IMR-90 (cell line): Measurements from ENCODE around the gene ATPAF2. TPM values are rescaled to one million over a fixed set of nuclear protein-coding genes. Genes with fewer than 3 reads are reported as not detected.
A peak's percentile ranks its signal among the peaks of the same experiment; 100 is the strongest.

ENCODE experiments used
- ATAC-seq: fragments of 200-7000 bp; cut with Tn5 transposase; 2 replicates; pipeline ENCODE4 v1.9.1; 2020; ENCODE audit warnings: low read depth, mild to moderate bottlenecking, moderate library complexity
- BruUV-seq: library from RNA; stranded (reverse); fragments of 400-500 nt; replicated peaks from 2 replicates; lab custom pipeline; 2021; lab: Mats Ljungman, UMichigan
- CTCF ChIA-PET: fragments of 300-600 bp; formaldehyde crosslinking; extraction: SDS; loops from one replicate; lab custom pipeline; 2021; ENCODE audit warnings: antibody characterized with exemption; lab: Yijun Ruan, JAX
- POLR2A ChIA-PET: fragments of 300-600 bp; sonication (Branson Sonifier 250); formaldehyde crosslinking; loops from one replicate; lab custom pipeline; 2022; ENCODE audit warnings: antibody characterized with exemption; ENCODE audit not compliant: unreplicated experiment; lab: Charles Lee
- DNase-seq: peaks from one replicate; pipeline ENCODE4 v3.0.0; 2013
- H2AFZ ChIP-seq: replicated peaks from 2 replicates; pipeline ENCODE3; 2013; ENCODE audit warnings: low read length, mild to moderate bottlenecking; ENCODE audit not compliant: poor library complexity
- H2AK5ac ChIP-seq: 2 replicates; pipeline ENCODE4 v1.6.1; 2013; ENCODE audit warnings: low read depth, low read length, inconsistent platforms
- H2AK9ac ChIP-seq: replicated peaks from 2 replicates; pipeline ENCODE3; 2013; ENCODE audit warnings: mild to moderate bottlenecking, low read depth, low read length, moderate library complexity; ENCODE audit not compliant: poor library complexity
- H2BK120ac ChIP-seq: 2 replicates; pipeline ENCODE4 v1.6.1; 2013; ENCODE audit warnings: low read depth, low read length, inconsistent platforms
- H2BK15ac ChIP-seq: 3 replicates; pipeline ENCODE4 v1.6.1; 2013; ENCODE audit warnings: low read depth, low read length, inconsistent platforms
- H2BK20ac ChIP-seq: 2 replicates; pipeline ENCODE4 v1.6.1; 2013; ENCODE audit warnings: low read depth, mild to moderate bottlenecking, inconsistent platforms, low read length, moderate library complexity
- H2BK5ac ChIP-seq: 2 replicates; pipeline ENCODE4 v1.6.1; 2013; ENCODE audit warnings: mild to moderate bottlenecking, low read depth, low read length, inconsistent platforms; ENCODE audit not compliant: poor library complexity, severe bottlenecking
- H3K14ac ChIP-seq: replicated peaks from 2 replicates; pipeline ENCODE4 v1.6.1; 2013; ENCODE audit warnings: low read depth, low read length, inconsistent platforms
- H3K18ac ChIP-seq: 2 replicates; pipeline ENCODE4 v1.6.1; 2013; ENCODE audit warnings: low read depth, low read length, control low read depth
- H3K23ac ChIP-seq: 2 replicates; pipeline ENCODE4 v1.6.1; 2013; ENCODE audit warnings: low read depth, low read length, inconsistent platforms
- H3K27ac ChIP-seq: 2 replicates; pipeline ENCODE4 v1.5.1; 2013; ENCODE audit warnings: mild to moderate bottlenecking, control low read depth, low read length; ENCODE audit not compliant: insufficient read depth
- H3K27me3 ChIP-seq: 2 replicates; pipeline ENCODE4 v1.6.1; 2013; ENCODE audit warnings: low read length; ENCODE audit not compliant: control insufficient read depth, insufficient read depth
- H3K36me3 ChIP-seq: 2 replicates; pipeline ENCODE4 v1.6.1; 2013; ENCODE audit warnings: low read length, mixed read lengths; ENCODE audit not compliant: control insufficient read depth, insufficient read depth
- H3K4ac ChIP-seq: 2 replicates; pipeline ENCODE4 v1.6.1; 2013; ENCODE audit warnings: low read depth, low read length, inconsistent platforms
- H3K4me1 ChIP-seq: 2 replicates; pipeline ENCODE4 v1.6.1; 2013; ENCODE audit warnings: low read length, mixed read lengths; ENCODE audit not compliant: control insufficient read depth, insufficient read depth
- H3K4me2 ChIP-seq: 2 replicates; pipeline ENCODE4 v1.6.1; 2013; ENCODE audit warnings: low read depth, mild to moderate bottlenecking, control low read depth, low read length, moderate library complexity
- H3K4me3 ChIP-seq: 2 replicates; pipeline ENCODE4 v1.5.1; 2013; ENCODE audit warnings: low read depth, mild to moderate bottlenecking, control low read depth, low read length, moderate library complexity; ENCODE audit not compliant: insufficient read depth
- H3K56ac ChIP-seq: 2 replicates; pipeline ENCODE4 v1.6.1; 2013; ENCODE audit warnings: low read length, inconsistent platforms; ENCODE audit not compliant: insufficient read depth; ENCODE audit errors: extremely low read depth
- H3K79me1 ChIP-seq, 2 experiments: 2 replicates each; pipeline ENCODE4 v1.6.1; 2013; ENCODE audit warnings: low read length in 2 of 2, inconsistent platforms in 1 of 2, low read depth in 1 of 2
- H3K9ac ChIP-seq: 2 replicates; pipeline ENCODE4 v1.6.1; 2013; ENCODE audit warnings: low read depth, low read length, control low read depth
- H3K9me1 ChIP-seq: 2 replicates; pipeline ENCODE4 v1.6.1; 2013; ENCODE audit warnings: low read length, inconsistent platforms; ENCODE audit not compliant: insufficient read depth
- H3K9me3 ChIP-seq: 2 replicates; pipeline ENCODE4 v1.6.1; 2013; ENCODE audit warnings: low read length; ENCODE audit not compliant: control insufficient read depth, insufficient read depth
- H4K20me1 ChIP-seq: 2 replicates; pipeline ENCODE4 v1.6.1; 2013; ENCODE audit warnings: low read length, inconsistent platforms; ENCODE audit not compliant: insufficient read depth
- H4K5ac ChIP-seq: 2 replicates; pipeline ENCODE4 v1.6.1; 2013; ENCODE audit warnings: mild to moderate bottlenecking, low read depth, low read length, control low read depth
- H4K8ac ChIP-seq, 2 experiments: 2 replicates each; pipeline ENCODE4 v1.6.1; 2013; ENCODE audit warnings: low read depth in 2 of 2, low read length in 2 of 2, control low read depth in 1 of 2, inconsistent platforms in 1 of 2
- H4K91ac ChIP-seq: 2 replicates; pipeline ENCODE4 v1.6.1; 2013; ENCODE audit warnings: low read depth, low read length, inconsistent platforms; ENCODE audit not compliant: insufficient read depth
- BHLHE40 ChIP-seq: fragments of 150-350 bp; IDR thresholded peaks from 2 replicates; pipeline ENCODE4 v1.6.1; 2016; ENCODE audit warnings: mild to moderate bottlenecking, low read depth, low read length
- CEBPB ChIP-seq: IDR thresholded peaks from 2 replicates; pipeline ENCODE4 v1.6.1; 2012; ENCODE audit warnings: low read depth, low read length, improper control_type of control experiment
- CHD1 ChIP-seq: IDR thresholded peaks from 2 replicates; pipeline ENCODE4 v1.6.1; 2012; ENCODE audit warnings: low read depth, low read length, improper control_type of control experiment
- MXI1 ChIP-seq: IDR thresholded peaks from 2 replicates; pipeline ENCODE4 v1.6.1; 2012; ENCODE audit warnings: low read depth, mild to moderate bottlenecking, low read length, moderate library complexity, borderline replicate concordance
- NFE2L2 ChIP-seq: fragments of 150-350 bp; IDR thresholded peaks from 2 replicates; pipeline ENCODE4 v1.6.1; 2016; ENCODE audit warnings: low read depth, mild to moderate bottlenecking, low read length
- POLR2A ChIP-seq: IDR thresholded peaks from 2 replicates; pipeline ENCODE4 v1.6.1; 2012; ENCODE audit warnings: mild to moderate bottlenecking, low read depth, low read length
- whole genome bisulfite sequencing, 2 experiments: methylation state at CpG; one replicate each; pipeline versions ENCODE4 v1.1.5 to v1.1.7; 2013; ENCODE audit warnings: missing lambda C conversion rate in 2 of 2; ENCODE audit not compliant: insufficient read length in 1 of 2; ENCODE audit errors: extremely low coverage in 2 of 2; 5-methylcytosine and 5-hydroxymethylcytosine counted together
- dilution Hi-C: fragments of 300-500 bp; cut with HindIII; formaldehyde crosslinking; loops from one replicate; pipeline ENCODE4 v1.14.3; 2018; ENCODE audit warnings: low sequenced_read_pairs; ENCODE audit not compliant: unreplicated experiment
- in situ Hi-C: fragments of 300-500 bp; cut with MboI; formaldehyde crosslinking; loops from 3 replicates; pipeline ENCODE4 v1.14.3; 2019; ENCODE audit warnings: low sequenced_read_pairs, inconsistent platforms, mixed read lengths
- intact Hi-C: fragments of 100-400 bp; cut with micrococcal nuclease; formaldehyde crosslinking; loops from 2 replicates; pipeline ENCODE4 v1.10.0; 2022
- polyA plus RNA-seq, 3 experiments: library from polyadenylated mRNA; depleted of rRNA; stranded (reverse); fragments of >200 nt; gene quantifications; 2 replicates each; pipeline ENCODE4 v1.2.3, GENCODE V29; 2012; ENCODE audit warnings: low replicate concordance in 1 of 3
- total RNA-seq: library from RNA; depleted of rRNA; stranded (reverse); fragments of >200 nt; gene quantifications from 2 replicates; pipeline ENCODE4 v1.2.3, GENCODE V29; 2012
- TF ChIP-seq, protein P1 (sequence below): conservative IDR thresholded peaks from 2 replicates; pipeline ENCODE4 v1.5.1; 2012; ENCODE audit warnings: mild to moderate bottlenecking, low read depth, low read length, improper control_type of control experiment
- TF ChIP-seq, protein P2 (sequence below): fragments of 150-350 bp; IDR thresholded peaks from 2 replicates; pipeline ENCODE4 v1.6.1; 2017; ENCODE audit warnings: mild to moderate bottlenecking, antibody characterized with exemption, low read length, low read depth

The ATPAF2 gene
- total and polyA plus RNA-seq, 2 of the 4 experiments (the other 2 are of a cell fraction), result 19.5 to 27.6 TPM

DNA sequence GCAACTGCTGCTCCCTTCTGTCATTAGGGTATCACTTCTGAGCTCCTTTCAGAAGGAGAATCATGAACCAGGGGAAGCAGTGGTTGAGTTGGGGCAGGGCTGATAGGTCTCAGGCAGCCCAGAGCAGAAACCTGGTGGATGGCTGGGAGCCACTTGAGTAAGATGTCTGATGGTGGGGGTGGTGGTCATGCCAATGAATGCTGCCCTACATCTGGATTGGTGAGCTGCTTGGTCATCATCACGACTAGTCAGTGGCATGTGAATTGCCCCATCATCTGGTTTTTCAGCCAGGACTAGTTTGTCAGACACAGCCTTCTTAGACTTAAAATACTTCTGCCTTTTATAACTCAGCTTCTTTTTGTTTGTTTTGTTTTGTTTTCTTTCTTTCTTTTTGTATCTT lies 2.8 kb upstream of the ATPAF2 start:
- H4K91ac ChIP-seq, result no peak overlapping the region
- no peak overlapping the region for H3K9ac ChIP-seq
- peaks cover 11% of the 10 kb centered on the region; the same call in 1 of the 2 replicates for H4K20me1 ChIP-seq
- H2BK15ac ChIP-seq, result no peak overlapping the region
- TF ChIP-seq POLR2A, result peak; percentile 28; the same call in 1 of the 2 replicates
- TF ChIP-seq, protein P1, sequence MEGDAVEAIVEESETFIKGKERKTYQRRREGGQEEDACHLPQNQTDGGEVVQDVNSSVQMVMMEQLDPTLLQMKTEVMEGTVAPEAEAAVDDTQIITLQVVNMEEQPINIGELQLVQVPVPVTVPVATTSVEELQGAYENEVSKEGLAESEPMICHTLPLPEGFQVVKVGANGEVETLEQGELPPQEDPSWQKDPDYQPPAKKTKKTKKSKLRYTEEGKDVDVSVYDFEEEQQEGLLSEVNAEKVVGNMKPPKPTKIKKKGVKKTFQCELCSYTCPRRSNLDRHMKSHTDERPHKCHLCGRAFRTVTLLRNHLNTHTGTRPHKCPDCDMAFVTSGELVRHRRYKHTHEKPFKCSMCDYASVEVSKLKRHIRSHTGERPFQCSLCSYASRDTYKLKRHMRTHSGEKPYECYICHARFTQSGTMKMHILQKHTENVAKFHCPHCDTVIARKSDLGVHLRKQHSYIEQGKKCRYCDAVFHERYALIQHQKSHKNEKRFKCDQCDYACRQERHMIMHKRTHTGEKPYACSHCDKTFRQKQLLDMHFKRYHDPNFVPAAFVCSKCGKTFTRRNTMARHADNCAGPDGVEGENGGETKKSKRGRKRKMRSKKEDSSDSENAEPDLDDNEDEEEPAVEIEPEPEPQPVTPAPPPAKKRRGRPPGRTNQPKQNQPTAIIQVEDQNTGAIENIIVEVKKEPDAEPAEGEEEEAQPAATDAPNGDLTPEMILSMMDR, result no peak
- TF ChIP-seq CHD1, result no peak
- TF ChIP-seq CEBPB, result peak; percentile 88
- TF ChIP-seq BHLHE40, result no peak
- TF ChIP-seq, protein P2, sequence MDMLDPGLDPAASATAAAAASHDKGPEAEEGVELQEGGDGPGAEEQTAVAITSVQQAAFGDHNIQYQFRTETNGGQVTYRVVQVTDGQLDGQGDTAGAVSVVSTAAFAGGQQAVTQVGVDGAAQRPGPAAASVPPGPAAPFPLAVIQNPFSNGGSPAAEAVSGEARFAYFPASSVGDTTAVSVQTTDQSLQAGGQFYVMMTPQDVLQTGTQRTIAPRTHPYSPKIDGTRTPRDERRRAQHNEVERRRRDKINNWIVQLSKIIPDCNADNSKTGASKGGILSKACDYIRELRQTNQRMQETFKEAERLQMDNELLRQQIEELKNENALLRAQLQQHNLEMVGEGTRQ, result no peak
- no peak for TF ChIP-seq NFE2L2
- no peak for TF ChIP-seq MXI1
- WGBS, 2 experiments, result no CpG with 5 or more reads among the region's 1 CpG
- H3K4me2 ChIP-seq, result peak overlapping the region; percentile 6
- H3K4me3 ChIP-seq, result no peak overlapping the region
- ChIA-PET POLR2A (no interaction called here), CTCF (interaction anchor here (0.9 kb wide), 1 partner anchor 163 kb away, joined by 3 read pairs; no protein-coding TSS in a partner anchor)
- no peak overlapping the region; the same call in 1 of the 2 replicates for H2AK5ac ChIP-seq
- no peaks in the 10 kb centered on the region for H3K27me3 ChIP-seq
- peak overlapping the region; percentile 25; the same call in 1 of the 2 replicates for H3K23ac ChIP-seq
- peak overlapping the region; percentile 0; the same call in 1 of the 2 replicates for H3K14ac ChIP-seq
- dilution Hi-C loops, result no loop called here
- no peak overlapping the region for H3K27ac ChIP-seq
- no peaks in the 10 kb centered on the region for H3K9me3 ChIP-seq
- H2AFZ ChIP-seq, result peak overlapping the region; percentile 21
- ATAC-seq (no peak), DNase-seq (peak; percentile 75)
- H3K9me1 ChIP-seq, result peaks cover 7% of the 10 kb centered on the region
- H3K4ac ChIP-seq, result peak overlapping the region; percentile 35; the same call in 1 of the 2 replicates
- no peak overlapping the region for H3K18ac ChIP-seq
- H4K8ac ChIP-seq, result no peak overlapping the region
- H3K79me1 ChIP-seq, result peaks cover 45 to 54% of the 10 kb centered on the region in 2 experiments
- peaks cover 6% of the 10 kb centered on the region; the same call in 1 of the 2 replicates for H3K36me3 ChIP-seq
- BruUV-seq, result no TSS peak
- H2BK120ac ChIP-seq, result no peak overlapping the region
- no peak overlapping the region for H3K56ac ChIP-seq
- no peak overlapping the region for H2BK20ac ChIP-seq
- intact Hi-C loops, result no loop called here
- H3K4me1 ChIP-seq, result peaks cover 14% of the 10 kb centered on the region
- H2AK9ac ChIP-seq, result peak overlapping the region; percentile 62
- no peak overlapping the region for H4K5ac ChIP-seq
- in situ Hi-C loops, result no loop called here
- H2BK5ac ChIP-seq, result no peak overlapping the region
